ENCODE results near the gene JUN. TPM values are rescaled to one million over a fixed set of nuclear protein-coding genes. Genes with fewer than 3 reads are reported as not detected.

Gene JUN
- total and polyA plus RNA-seq, 2 donors (not counting 3 experiments of a cell fraction or from before 2014, with no cell fraction given): 88.3 to 89.3 TPM

- no peak overlapping the region for H3K9ac ChIP-seq (replicated peaks; ENCODE audit: extremely low read depth, insufficient read depth, low read length)
- POLR2A ChIA-PET: no interaction called here
- no TSS peak for BruUV-seq (replicated peaks)
These were observed 9.0 kb upstream of the JUN start for GRCh38 chr1:58792846-58793245.

GRCh38 chr1:58791106-58791505 lies 7.3 kb upstream of the JUN start:
- dilution Hi-C loops (cut with MboI; ENCODE audit: extremely low pct_ligation_motif_present, low sequenced_read_pairs): no loop called here
- Histone ChIP-seq H3K27me3 (ENCODE audit: control insufficient read depth in 2 of 2, insufficient read depth in 2 of 2, low read length in 2 of 2) (no peaks in the 10 kb centered on the region), H3K4me1 (ENCODE audit: control insufficient read depth, extremely low read depth, insufficient read depth, low read length) (peaks cover 7% of the 10 kb centered on the region), H2AFZ (ENCODE audit: low read depth, low read length) (no peak overlapping the region), H3K27ac (ENCODE audit: insufficient read depth, low read depth, low read length) (no peak overlapping the region), H3K9me1 (replicated peaks; ENCODE audit: control insufficient read depth, extremely low read depth, insufficient read depth, low read length) (no peaks in the 10 kb centered on the region), H3K9me3 (replicated peaks; ENCODE audit: control insufficient read depth, insufficient read depth, low read length) (no peaks in the 10 kb centered on the region), H4K20me1 (replicated peaks; ENCODE audit: control insufficient read depth, extremely low read depth, insufficient read depth, low read length) (no peaks in the 10 kb centered on the region), H3K4me3 (replicated peaks in 1 of 3; ENCODE audit: insufficient read depth in 1 of 3, low read depth in 1 of 3, low read length in 3 of 3) (no peak overlapping the region), H3K9ac (replicated peaks; ENCODE audit: extremely low read depth, insufficient read depth, low read length) (no peak overlapping the region), H3K4me2 (ENCODE audit: insufficient read depth, low read length) (no peak overlapping the region), H3K36me3 (ENCODE audit: control insufficient read depth in 2 of 2, extremely low read depth in 1 of 2, insufficient read depth in 2 of 2, low read length in 2 of 2) (no peaks in the 10 kb centered on the region), H3K79me2 (ENCODE audit: control insufficient read depth, insufficient read depth, low read length) (no peaks in the 10 kb centered on the region)
- ChIA-PET POLR2A (no interaction called here), CTCF (interaction anchor here (0.8 to 1.0 kb wide), 2 partner anchors 27 to 968 kb away, joined by 3 read pairs; no protein-coding TSS in a partner anchor)
- intact Hi-C loops (cut with micrococcal nuclease): no loop called here
- no TSS peak for BruUV-seq (replicated peaks)
- TF ChIP-seq POLR2A (IDR thresholded peaks at IDR 0.05; ENCODE audit: low read depth, low read length): no peak
- TF ChIP-seq CTCF (IDR thresholded peaks at IDR 0.05; ENCODE audit: extremely low read depth in 1 of 2, insufficient read depth in 1 of 2, low read depth in 1 of 2, low read length in 2 of 2): no peak
- no peak for TF ChIP-seq EZH2 (IDR thresholded peaks at IDR 0.05; ENCODE audit: borderline replicate concordance, low read depth, low read length, severe bottlenecking)
- TF ChIP-seq JUN (IDR thresholded peaks at IDR 0.05; ENCODE audit: borderline replicate concordance, insufficient read depth, insufficient read length, low read depth): no peak
- no peak for TF ChIP-seq GATA2 (IDR thresholded peaks at IDR 0.05; ENCODE audit: insufficient read depth, insufficient read length, low read depth, low read length)
- TF ChIP-seq MAX (IDR thresholded peaks at IDR 0.05; ENCODE audit: insufficient read depth, insufficient read length): no peak
- no peak for TF ChIP-seq POLR2AphosphoS5 (IDR thresholded peaks at IDR 0.05; ENCODE audit: insufficient read depth, low read depth, low read length)
- no peak for TF ChIP-seq MYC (IDR thresholded peaks at IDR 0.05; ENCODE audit: low read depth, low read length)
- TF ChIP-seq FOS (IDR thresholded peaks at IDR 0.05; ENCODE audit: borderline replicate concordance, insufficient read depth, low read length): no peak
- no peak for DNase-seq (ENCODE audit: low read depth, low spot score)
- no peak for FAIRE-seq

More at GRCh38 chr1:58792846-58793245, 9.0 kb upstream of the JUN start:
- Histone ChIP-seq H3K9me3 (replicated peaks; ENCODE audit: control insufficient read depth, insufficient read depth, low read length) (no peaks in the 10 kb centered on the region), H2AFZ (ENCODE audit: low read depth, low read length) (no peak overlapping the region), H3K4me1 (ENCODE audit: control insufficient read depth, extremely low read depth, insufficient read depth, low read length) (no peaks in the 10 kb centered on the region), H3K27ac (ENCODE audit: insufficient read depth, low read depth, low read length) (no peak overlapping the region), H3K4me3 (replicated peaks in 1 of 3; ENCODE audit: insufficient read depth in 1 of 3, low read depth in 1 of 3, low read length in 3 of 3) (no peak overlapping the region), H3K9me1 (replicated peaks; ENCODE audit: control insufficient read depth, extremely low read depth, insufficient read depth, low read length) (no peaks in the 10 kb centered on the region), H4K20me1 (replicated peaks; ENCODE audit: control insufficient read depth, extremely low read depth, insufficient read depth, low read length) (no peaks in the 10 kb centered on the region), H3K4me2 (ENCODE audit: insufficient read depth, low read length) (no peak overlapping the region), H3K27me3 (ENCODE audit: control insufficient read depth in 2 of 2, insufficient read depth in 2 of 2, low read length in 2 of 2) (no peaks in the 10 kb centered on the region), H3K79me2 (ENCODE audit: control insufficient read depth, insufficient read depth, low read length) (no peaks in the 10 kb centered on the region), H3K36me3 (ENCODE audit: control insufficient read depth in 2 of 2, extremely low read depth in 1 of 2, insufficient read depth in 2 of 2, low read length in 2 of 2) (no peaks in the 10 kb centered on the region)
- no peak for FAIRE-seq
- CTCF ChIA-PET: no interaction called here
- no peak for DNase-seq (ENCODE audit: low read depth, low spot score)
- dilution Hi-C loops (cut with MboI; ENCODE audit: extremely low pct_ligation_motif_present, low sequenced_read_pairs) (no loop called here), intact Hi-C loops (cut with micrococcal nuclease) (no loop called here)
- no peak for TF ChIP-seq GATA2 (IDR thresholded peaks at IDR 0.05; ENCODE audit: insufficient read depth, insufficient read length, low read depth, low read length)
- no peak for TF ChIP-seq MYC (IDR thresholded peaks at IDR 0.05; ENCODE audit: low read depth, low read length)
- no peak for TF ChIP-seq EZH2 (IDR thresholded peaks at IDR 0.05; ENCODE audit: borderline replicate concordance, low read depth, low read length, severe bottlenecking)
- TF ChIP-seq JUN (IDR thresholded peaks at IDR 0.05; ENCODE audit: borderline replicate concordance, insufficient read depth, insufficient read length, low read depth): no peak
- TF ChIP-seq POLR2A (IDR thresholded peaks at IDR 0.05; ENCODE audit: low read depth, low read length): no peak
- TF ChIP-seq FOS (IDR thresholded peaks at IDR 0.05; ENCODE audit: borderline replicate concordance, insufficient read depth, low read length): no peak

Data from endothelial cell of umbilical vein (primary cell).